Measurements from ENCODE around the gene PITRM1.

The PITRM1 gene

GRCh38 chr10:3139216-3139910 lies 33.2 kb downstream of the PITRM1 start:
- FAIRE-seq = no peak

GRCh38 chr10:3137958-3138726 lies 34.4 kb downstream of the PITRM1 start:
- FAIRE-seq = no peak

- FAIRE-seq = no peak
These were observed 35.6 kb downstream of the PITRM1 start for GRCh38 chr10:3136763-3137611.

- no peak for FAIRE-seq
These were observed 36.2 kb downstream of the PITRM1 start for GRCh38 chr10:3136336-3136735.

DNA sequence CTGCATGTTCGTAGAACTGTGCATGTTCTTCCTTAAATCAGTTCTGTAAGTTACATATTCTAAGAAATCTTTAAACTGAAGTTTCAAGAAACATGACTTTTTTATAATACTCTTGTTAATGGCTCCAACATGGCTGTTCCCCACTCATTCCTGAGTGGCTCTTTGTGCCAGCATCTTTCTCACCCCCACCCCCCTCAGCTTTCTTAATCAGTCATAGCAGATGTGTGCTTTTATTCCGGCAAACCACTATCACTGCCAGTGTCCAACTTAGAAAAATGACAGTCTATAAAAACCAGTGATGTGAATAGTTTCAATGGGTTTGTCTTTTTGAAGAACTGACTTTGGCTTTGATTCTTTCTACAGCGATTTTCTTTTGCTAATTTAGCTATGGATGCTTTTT lies 37.6 kb downstream of the PITRM1 start:
- FAIRE-seq = no peak

- no peak for FAIRE-seq
These were observed 38.6 kb downstream of the PITRM1 start for GRCh38 chr10:3133948-3134347.

- no peak for FAIRE-seq
These were observed 40.3 kb downstream of the PITRM1 start for GRCh38 chr10:3132036-3133025.

- no peak for FAIRE-seq
These were observed 41.5 kb downstream of the PITRM1 start for GRCh38 chr10:3131098-3131497.

GRCh38 chr10:3129581-3130340 lies 42.8 kb downstream of the PITRM1 start:
- no peak for FAIRE-seq

DNA sequence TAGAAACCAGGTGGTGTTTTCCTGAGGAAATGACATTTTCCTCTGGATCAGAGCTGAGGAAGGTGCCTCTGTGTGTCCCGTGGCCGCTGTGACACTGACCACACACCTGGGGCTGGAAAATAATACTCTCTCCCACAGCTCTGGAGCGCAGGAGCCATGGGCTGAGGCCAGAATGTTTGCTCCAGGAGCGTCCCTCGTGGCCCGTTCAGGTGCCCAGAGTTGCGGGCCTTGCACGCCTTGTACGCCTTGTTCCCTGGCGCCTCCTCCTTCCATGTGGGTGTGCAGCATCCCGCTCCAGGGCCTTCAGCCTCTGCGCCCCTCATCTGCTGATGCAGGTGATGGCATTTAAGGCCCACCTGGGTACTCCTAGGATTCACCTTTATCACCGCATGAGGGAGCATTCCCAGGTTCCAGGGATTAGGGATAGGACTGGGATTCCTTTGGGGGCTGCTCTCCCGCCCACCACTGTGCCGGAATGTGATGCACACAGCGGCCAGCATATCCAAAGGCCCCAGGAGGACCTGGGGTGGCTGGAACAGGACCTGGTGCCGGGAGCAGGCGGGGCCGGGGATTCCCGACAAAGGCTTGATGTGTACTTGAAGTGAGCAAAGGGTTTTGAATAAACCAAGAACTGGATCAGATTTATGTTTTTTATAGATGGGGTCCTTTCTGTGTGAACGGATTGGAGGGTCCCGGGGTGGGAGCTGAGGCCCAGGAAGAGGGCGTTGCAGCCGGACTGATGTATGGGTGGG lies 44.0 kb downstream of the PITRM1 start:
- FAIRE-seq = no peak

DNA sequence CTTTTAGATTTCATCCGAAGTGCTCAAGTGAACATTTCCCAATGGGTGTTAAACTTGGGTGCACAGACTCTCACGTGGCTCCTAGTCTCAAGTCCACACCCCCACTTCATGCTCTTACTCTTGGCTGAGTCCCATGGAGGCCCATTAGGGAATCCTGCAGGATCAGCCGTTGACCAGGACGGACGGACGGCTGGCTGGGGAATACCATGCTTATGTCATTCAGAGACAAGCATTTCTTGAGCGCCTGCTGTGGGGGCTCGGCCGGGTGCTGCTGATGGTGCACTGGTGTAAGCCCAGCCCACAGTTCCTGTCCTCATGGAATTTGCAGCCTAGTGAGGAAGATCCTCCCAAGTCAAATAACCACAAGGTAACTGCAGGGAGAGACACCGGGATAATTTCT lies 44.7 kb downstream of the PITRM1 start:
- FAIRE-seq = no peak

DNA sequence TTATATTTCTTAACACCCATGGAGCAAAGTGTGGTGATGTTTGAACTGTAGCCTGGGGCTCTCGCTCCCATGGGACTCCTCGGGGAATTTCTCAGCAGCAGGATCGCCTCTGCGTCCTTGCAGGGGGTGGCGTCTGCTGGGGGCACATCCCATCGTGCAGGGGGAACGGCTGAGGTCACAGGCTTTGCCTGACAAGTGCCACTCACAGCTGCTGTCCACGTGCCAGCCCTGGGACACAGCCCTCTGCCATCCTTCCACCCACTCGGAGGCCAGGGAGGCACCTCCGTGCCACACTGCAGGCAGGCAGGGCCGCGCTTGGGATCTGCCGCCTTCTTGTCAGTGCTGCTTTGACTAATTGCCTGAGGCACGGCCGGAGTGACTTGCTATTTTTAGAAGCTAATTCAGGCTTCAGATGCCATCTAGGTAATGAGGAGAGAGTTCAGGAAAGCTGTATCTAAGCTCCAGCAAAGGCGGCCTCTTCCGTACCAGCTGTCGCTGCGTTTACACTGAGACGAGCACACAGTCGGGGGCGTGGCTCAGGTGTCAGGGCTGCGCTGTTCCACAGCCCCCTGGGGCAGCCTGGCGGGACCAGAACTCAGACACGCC lies 45.7 kb downstream of the PITRM1 start:
- no peak for FAIRE-seq

DNA sequence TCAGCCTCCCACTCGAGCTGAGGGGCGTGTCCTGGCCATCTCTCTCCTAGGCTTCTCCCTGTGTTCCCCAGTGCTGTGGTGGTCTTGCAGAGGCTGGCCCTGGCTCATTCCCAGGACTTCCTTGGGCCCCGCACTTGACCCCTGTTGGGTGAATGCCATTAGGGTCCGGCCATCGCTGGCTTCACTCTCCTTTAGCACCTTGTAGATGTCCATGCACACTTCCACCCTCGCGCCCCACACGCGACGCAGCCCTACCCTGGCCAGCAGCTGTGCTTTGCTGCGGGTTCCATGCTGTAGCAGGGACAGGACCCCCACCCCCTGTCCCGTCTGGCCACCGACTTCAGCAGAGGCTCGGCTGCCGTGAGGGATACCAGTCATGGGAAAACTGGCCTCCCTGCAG lies 46.3 kb downstream of the PITRM1 start:
- no peak for FAIRE-seq

DNA sequence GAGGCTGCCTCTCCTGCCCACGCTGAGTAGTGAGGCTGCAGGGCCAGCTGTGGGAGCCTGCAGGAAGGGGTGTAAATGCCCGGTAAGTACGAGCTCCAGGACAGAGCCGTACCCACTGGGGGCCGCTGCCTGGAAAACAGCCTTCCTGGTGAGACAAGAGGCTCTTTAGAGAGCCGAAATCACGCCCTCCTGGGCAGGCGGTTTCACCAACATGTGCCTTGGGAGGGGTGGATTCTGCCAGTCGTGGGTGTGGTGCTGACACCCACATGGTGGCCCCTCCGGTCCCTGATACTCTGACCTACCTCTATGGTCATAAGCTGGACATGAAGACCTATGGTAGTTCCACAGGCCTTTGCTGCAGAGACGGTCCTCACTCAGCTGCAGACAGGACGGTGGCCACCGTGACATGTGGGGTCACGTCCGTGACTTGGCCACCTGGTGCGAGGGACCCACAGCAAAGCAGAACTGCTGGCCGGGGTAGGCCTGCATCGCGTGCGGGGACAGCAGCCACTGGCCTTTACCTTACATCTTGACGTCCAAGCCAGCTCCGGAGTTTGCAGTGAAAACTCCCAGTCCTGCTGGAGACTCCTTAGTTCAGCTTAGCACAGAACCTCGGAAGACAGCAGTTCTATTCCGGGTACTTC lies 46.9 kb downstream of the PITRM1 start:
- no peak for FAIRE-seq

- FAIRE-seq = no peak
These were observed 48.0 kb downstream of the PITRM1 start for GRCh38 chr10:3124412-3125175.

DNA sequence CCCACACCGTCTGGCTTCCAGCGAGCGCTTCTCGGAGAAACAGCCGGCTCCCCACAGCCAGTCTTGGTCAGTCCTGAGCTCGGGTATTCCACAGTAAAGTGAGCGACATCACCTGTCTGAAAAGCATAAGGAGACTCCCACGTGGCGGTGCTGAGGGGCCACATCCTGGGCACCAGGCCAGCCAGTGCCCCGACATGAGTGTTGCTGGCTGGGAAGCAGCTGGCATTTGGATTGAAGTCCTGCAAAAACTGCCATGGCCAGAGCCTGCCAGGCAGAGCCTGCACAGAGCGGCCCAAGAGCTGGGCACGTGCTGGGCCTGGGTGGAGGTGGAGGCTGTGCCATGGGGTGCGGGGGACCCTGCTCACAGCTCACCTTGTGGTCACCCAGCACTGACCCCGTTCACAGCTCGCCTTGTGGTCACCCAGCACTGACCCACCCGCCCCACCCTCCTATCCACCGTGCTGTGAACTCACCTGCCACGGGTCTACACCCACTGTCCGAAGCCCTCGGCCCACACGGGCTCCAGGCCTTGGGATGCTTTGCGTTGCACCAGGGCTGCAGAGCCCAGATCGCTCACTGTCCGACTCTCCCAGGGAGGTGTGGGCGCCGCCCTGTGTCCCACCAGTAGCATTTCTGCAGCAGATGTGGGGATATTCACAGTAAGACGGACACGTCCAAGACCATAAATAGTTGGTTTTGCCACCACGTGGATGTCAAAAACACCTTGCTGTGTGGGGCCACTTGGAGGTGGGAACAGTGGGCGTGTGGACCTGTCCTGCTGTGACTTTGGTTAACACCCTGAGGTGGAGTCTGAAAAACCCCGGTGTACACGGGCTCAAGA lies 48.8 kb downstream of the PITRM1 start:
- FAIRE-seq = no peak

GRCh38 chr10:3122486-3123205 lies 49.9 kb downstream of the PITRM1 start:
- no peak for FAIRE-seq
